ENCODE results near the gene DNASE2B. TPM values are rescaled to one million over a fixed set of nuclear protein-coding genes. Genes with fewer than 3 reads are reported as not detected.

The DNASE2B gene
- polyA plus RNA-seq, 4 donors, result 0.18 TPM; not detected in 3

GRCh38 chr1:84410328-84411095 lies 12.2 kb downstream of the DNASE2B start:
- DNase-seq (ENCODE audit: low read depth in 4 of 4, low spot score in 3 of 4), result no peak

GRCh38 chr1:84412316-84412942 lies 14.1 kb downstream of the DNASE2B start:
- no peak for DNase-seq (ENCODE audit: low read depth in 4 of 4, low spot score in 3 of 4)

GRCh38 chr1:84415396-84415795 lies 17.1 kb downstream of the DNASE2B start:
- DNase-seq (ENCODE audit: low read depth in 4 of 4, low spot score in 3 of 4), result no peak

- no peak for DNase-seq (ENCODE audit: low read depth in 4 of 4, low spot score in 3 of 4)
These were observed 24.6 kb downstream of the DNASE2B start for GRCh38 chr1:84422909-84423308.

- no peak for DNase-seq (ENCODE audit: low read depth in 4 of 4, low spot score in 3 of 4)
These were observed 26.3 kb downstream of the DNASE2B start for GRCh38 chr1:84424513-84425149.

- no peak for DNase-seq (ENCODE audit: low read depth in 4 of 4, low spot score in 3 of 4)
These were observed 27.0 kb downstream of the DNASE2B start for GRCh38 chr1:84425150-84425896.

- no peak for DNase-seq (ENCODE audit: low read depth in 4 of 4, low spot score in 3 of 4)
These were observed 28.1 kb downstream of the DNASE2B start for GRCh38 chr1:84426376-84426775.

- no peak for DNase-seq (ENCODE audit: low read depth in 4 of 4, low spot score in 3 of 4)
These were observed 29.2 kb downstream of the DNASE2B start for GRCh38 chr1:84427250-84428188.

- DNase-seq (ENCODE audit: low read depth in 4 of 4, low spot score in 3 of 4), result no peak
These were observed 30.0 kb downstream of the DNASE2B start for GRCh38 chr1:84428235-84428634.

- DNase-seq (ENCODE audit: low read depth in 4 of 4, low spot score in 3 of 4), result no peak
These were observed 30.9 kb downstream of the DNASE2B start for GRCh38 chr1:84429231-84429630.

GRCh38 chr1:84430546-84430945 lies 32.3 kb downstream of the DNASE2B start:
- no peak for DNase-seq (ENCODE audit: low read depth in 4 of 4, low spot score in 3 of 4)

GRCh38 chr1:84433258-84434080 lies 35.2 kb downstream of the DNASE2B start:
- peak; percentile 43 to 63 (median 55) for DNase-seq (ENCODE audit: low read depth in 4 of 4, low spot score in 3 of 4)

GRCh38 chr1:84434081-84434769 lies 35.9 kb downstream of the DNASE2B start:
- DNase-seq (ENCODE audit: low read depth in 4 of 4, low spot score in 3 of 4), result no peak

- no peak for DNase-seq (ENCODE audit: low read depth in 4 of 4, low spot score in 3 of 4)
These were observed 36.7 kb downstream of the DNASE2B start for GRCh38 chr1:84434801-84435549.

- no peak for DNase-seq (ENCODE audit: low read depth in 4 of 4, low spot score in 3 of 4)
These were observed 38.8 kb downstream of the DNASE2B start for GRCh38 chr1:84436876-84437655.

- DNase-seq (ENCODE audit: low read depth in 4 of 4, low spot score in 3 of 4), result peak in 2 of 4 donors; percentile 14 to 19
These were observed 44.0 kb downstream of the DNASE2B start for GRCh38 chr1:84442256-84442655.

All from left renal pelvis (tissue), 4 donors.